ENCODE results near the gene MB21D2.

MB21D2 gene

GRCh38 chr3:192947421-192947820 is 29.8 kb upstream of the MB21D2 start:
- in situ Hi-C loops (cut with MboI; ENCODE audit: low pct_unique_long_range_greater_than_20kb, low sequenced_read_pairs, unreplicated experiment) = no loop called here
- DNase-seq (ENCODE audit: low spot score) = no peak
- no peak for TF ChIP-seq CTCF (IDR thresholded peaks at IDR 0.05; ENCODE audit: extremely low read depth, insufficient read depth, missing control alignments)

GRCh38 chr3:192943393-192943792 is 25.7 kb upstream of the MB21D2 start:
- TF ChIP-seq CTCF (IDR thresholded peaks at IDR 0.05; ENCODE audit: extremely low read depth, insufficient read depth, missing control alignments) = no peak
- no peak for DNase-seq (ENCODE audit: low spot score)
- in situ Hi-C loops (cut with MboI; ENCODE audit: low pct_unique_long_range_greater_than_20kb, low sequenced_read_pairs, unreplicated experiment) = no loop called here

- DNase-seq (ENCODE audit: low spot score) = no peak
- in situ Hi-C loops (cut with MboI; ENCODE audit: low pct_unique_long_range_greater_than_20kb, low sequenced_read_pairs, unreplicated experiment) = no loop called here
- TF ChIP-seq CTCF (IDR thresholded peaks at IDR 0.05; ENCODE audit: extremely low read depth, insufficient read depth, missing control alignments) = no peak
These were observed 25.0 kb upstream of the MB21D2 start for GRCh38 chr3:192942625-192943024.

- in situ Hi-C loops (cut with MboI; ENCODE audit: low pct_unique_long_range_greater_than_20kb, low sequenced_read_pairs, unreplicated experiment) = no loop called here
- no peak for TF ChIP-seq CTCF (IDR thresholded peaks at IDR 0.05; ENCODE audit: extremely low read depth, insufficient read depth, missing control alignments)
- DNase-seq (ENCODE audit: low spot score) = no peak
These were observed 22.5 kb upstream of the MB21D2 start for GRCh38 chr3:192940129-192940528.

- no peak for DNase-seq (ENCODE audit: low spot score)
- TF ChIP-seq CTCF (IDR thresholded peaks at IDR 0.05; ENCODE audit: extremely low read depth, insufficient read depth, missing control alignments) = no peak
- in situ Hi-C loops (cut with MboI; ENCODE audit: low pct_unique_long_range_greater_than_20kb, low sequenced_read_pairs, unreplicated experiment) = no loop called here
These were observed 17.8 kb upstream of the MB21D2 start for GRCh38 chr3:192935441-192935840.

GRCh38 chr3:192933779-192934460 is 16.3 kb upstream of the MB21D2 start:
- TF ChIP-seq CTCF (IDR thresholded peaks at IDR 0.05; ENCODE audit: extremely low read depth, insufficient read depth, missing control alignments) = no peak
- in situ Hi-C loops (cut with MboI; ENCODE audit: low pct_unique_long_range_greater_than_20kb, low sequenced_read_pairs, unreplicated experiment) = no loop called here
- no peak for DNase-seq (ENCODE audit: low spot score)
